Measurements from ENCODE around the gene CIT.

The CIT gene

DNA sequence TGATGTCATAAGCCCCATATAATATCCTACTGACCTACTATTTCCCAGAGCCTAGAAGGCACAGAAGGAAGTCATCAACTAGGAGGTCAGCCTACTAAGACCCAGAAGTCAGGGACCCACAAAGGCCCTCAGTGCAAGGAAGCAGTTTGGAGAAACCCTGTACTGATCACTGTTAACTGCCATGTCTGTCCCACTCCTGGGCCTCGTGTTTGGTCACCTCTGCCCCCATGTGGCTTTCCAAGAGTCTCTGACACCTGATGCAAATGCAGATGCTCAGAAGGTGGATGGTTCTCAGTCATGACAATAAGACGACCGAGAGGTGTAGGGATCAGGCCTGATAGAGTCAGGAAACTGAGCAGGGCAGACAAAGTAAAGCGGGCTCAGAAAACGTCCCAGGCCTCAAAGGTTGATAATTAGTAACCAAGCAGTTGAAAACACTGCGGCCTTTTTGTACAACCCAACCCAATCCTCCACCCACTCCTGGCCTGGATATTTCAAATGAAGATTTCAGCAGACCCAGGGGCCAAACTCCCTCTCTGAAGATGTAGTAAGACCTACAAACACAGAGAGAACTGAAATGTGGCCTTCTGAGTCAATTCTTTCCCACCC is 185.8 kb downstream of the CIT start:
- DNase-seq = no peak

- DNase-seq = no peak
These were observed 187.1 kb downstream of the CIT start for GRCh38 chr12:119689935-119690500.

GRCh38 chr12:119687879-119688278 is 189.2 kb downstream of the CIT start:
- no peak for DNase-seq

DNA sequence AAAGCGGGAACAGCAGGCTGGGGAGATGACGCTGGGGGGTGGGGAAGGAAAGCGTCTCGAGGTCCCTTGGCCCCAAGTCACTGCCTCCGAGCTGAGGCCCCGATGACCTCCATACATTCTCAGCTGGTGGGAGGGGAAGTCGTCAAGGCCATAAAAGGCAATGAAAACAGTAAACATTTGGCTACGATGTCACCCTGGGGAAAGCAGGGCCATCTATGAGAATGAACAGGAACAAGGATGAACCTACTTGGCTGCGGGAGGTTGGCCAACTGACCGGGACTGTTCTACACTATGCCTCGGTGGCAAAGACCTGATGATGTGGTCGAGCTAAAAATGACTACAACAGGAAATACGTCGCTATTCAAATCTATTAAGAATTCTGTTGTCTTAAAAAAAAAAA is 189.7 kb downstream of the CIT start:
- no peak for DNase-seq

GRCh38 chr12:119686776-119687175 is 190.3 kb downstream of the CIT start:
- no peak for DNase-seq

DNA sequence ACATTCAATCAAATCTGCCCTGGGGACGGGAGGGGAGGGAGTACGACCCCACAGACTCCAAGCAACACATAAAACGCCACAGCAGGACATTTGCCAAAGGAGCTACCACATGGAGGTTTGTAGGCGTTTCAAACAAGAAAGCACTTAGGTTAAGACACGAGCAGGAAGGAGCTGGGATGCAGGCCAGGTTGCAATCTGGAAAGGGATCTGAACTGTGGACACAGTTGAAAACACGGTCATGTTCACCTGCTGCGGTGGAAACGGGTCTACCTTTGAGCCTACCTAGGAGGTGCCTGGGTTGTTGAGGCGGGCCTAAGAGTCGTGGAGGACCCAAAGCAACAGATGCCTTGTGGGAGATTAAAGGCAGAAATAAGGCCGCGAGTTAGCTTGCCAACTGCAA is 190.8 kb downstream of the CIT start:
- DNase-seq = no peak

DNA sequence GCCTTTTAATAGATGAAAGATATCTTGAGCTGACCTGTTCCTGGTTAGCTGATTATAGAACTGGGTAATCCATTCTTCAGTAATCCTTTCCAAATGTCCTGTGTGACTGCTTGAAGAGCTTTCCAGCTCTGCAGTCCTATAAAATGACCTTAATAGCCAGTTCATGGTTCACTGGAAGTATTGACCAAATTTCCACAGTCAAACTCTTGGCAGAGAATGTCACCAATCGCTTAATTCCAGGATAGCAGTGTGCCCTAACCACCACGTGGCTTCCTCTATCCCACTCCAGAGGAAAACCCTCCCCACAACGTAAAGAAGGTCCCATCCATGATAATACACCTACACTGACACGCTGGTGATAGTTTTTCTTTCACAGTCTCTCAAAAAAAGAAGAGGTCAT is 191.7 kb downstream of the CIT start:
- no peak for DNase-seq

GRCh38 chr12:119684711-119685369 is 192.3 kb downstream of the CIT start:
- no peak for DNase-seq

DNA sequence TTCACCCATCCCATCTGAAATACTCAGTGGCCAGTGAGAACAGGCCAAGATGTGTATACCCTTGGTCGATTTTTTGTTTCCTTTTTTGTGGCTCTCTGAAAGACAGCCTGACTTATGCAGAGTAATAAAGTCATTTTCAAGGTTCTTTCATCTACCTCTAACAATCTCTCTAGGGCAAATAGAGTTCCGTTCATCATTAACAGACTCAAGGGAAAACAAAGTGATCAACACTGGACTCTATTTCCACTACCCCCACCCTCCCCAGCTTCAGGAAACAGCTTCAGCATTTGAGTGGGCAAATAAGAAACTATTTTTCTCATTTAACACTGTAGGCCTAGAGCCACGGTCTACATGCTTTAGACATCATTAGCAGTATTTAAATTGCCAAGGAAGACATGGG is 193.3 kb downstream of the CIT start:
- DNase-seq = no peak

GRCh38 chr12:119683413-119683812 is 193.7 kb downstream of the CIT start:
- DNase-seq = no peak

- no peak for DNase-seq
These were observed 194.4 kb downstream of the CIT start for GRCh38 chr12:119682639-119683252.

DNA sequence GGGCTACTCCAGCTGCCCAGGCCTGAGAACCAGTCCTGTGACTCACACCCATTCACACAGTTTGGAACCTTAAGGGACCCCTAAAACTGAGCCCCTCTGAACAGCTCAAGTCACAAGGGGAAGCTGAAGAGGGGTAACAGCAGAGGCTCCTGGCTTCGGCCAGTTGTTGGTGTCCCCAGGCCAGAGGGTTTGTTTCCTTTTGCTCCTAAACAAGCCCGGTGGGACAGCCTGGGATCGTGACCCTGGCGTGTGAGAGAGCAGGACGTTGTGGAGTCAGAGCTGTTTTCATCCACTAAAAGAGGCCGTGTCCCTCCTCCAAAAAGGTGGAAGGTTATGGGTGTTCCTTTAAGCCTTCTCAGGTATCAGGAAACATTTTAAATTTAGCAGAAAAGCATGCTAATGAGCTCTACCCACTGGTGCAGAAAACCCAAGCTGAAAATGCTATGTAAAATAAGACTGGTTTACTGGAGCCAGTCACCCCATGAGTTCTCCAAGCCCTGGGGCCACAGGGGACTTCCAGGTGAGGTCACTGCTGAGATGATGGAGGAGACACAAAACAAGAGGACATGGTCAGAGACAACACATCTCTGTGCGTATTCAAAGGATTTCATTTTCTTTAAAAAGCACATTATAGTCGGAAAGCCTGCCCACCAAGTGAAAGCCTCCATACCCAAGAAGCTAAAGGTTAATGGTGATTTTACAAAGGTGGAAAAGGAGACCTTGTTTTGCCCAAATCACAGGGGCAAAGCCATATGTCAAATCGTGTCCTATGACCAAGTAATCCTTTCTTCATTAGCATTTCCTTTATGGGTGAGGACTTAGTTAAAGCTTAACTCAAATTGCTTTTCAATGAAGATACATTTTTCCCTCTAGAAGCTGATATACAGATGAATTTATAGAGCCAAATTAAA is 195.1 kb downstream of the CIT start:
- DNase-seq = no peak

DNA sequence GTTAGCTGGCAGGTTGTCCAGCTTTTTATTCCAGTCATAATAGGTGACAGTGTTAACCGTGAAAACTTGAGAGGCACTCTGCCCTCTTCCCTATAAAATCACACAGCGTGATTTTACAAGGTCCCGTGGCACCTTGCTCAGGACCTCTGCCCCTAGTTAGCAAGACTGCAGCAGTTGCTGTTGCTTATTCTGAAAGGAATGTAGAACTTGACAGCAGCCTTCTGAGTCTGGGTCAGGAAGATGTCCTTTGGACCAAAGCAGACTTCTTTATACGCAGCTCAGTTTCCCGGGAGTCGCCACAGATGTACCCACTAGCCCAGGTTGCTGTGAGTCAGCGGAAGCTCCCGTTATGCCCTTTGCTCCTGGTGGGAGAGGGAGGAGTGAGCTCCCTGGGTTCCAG is 196.0 kb downstream of the CIT start:
- no peak for DNase-seq

DNA sequence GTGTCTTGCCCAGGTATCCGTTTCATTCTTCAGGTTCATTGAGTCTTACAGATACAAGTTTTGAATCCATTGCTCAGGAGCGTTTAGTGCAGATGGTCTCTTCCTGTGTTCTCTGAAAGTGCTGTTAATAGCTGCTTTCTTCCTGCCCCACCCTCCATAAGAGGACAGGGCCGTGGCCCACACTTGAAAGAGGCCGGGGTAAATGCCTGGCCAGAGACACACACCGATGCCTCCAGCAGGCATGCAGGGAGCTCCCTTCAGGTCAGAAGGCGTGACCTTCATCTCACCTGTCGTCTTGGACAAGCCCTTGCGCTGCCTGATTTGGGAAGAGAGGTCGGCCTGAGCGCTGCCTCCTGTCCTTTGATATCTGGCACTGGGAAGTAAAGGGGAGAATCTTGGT is 197.6 kb downstream of the CIT start:
- no peak for DNase-seq

DNA sequence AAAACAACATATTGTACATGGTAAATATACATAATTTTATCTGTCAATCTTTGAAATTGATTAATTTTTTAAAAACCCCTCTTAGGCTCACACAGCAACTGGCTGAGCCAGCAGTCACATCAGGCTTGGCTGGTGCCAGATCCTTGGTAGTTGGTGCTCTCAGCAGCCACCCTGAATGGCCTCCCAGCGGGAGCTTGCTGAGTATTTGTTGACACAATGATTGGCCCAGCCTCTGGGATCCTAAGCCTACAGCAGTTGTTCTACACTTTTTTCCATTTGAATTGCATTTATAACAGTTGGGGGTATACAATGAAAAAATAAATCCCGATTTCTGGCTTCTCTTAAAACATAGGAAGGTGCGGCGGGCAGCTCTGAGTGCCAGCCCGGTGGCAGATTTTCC is 198.0 kb downstream of the CIT start:
- DNase-seq = no peak

DNA sequence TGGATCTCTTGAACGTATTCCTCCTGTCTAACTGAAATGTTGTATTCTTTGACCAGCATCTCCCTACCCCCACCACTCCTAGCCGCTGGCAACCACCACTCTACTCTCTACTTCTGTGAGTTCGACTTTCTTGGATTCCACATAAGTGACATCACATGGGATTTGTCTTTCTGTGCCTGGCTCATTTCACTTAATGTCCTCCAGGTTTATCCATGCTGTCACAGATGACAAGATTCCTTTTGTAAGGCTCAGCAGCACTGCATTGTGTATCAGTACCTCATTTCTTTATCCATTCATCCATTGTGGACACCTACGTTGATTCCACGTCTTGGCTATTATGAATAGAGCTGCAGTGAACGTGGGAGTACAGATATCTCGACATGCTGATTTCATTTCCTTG is 198.7 kb downstream of the CIT start:
- no peak for DNase-seq

DNA sequence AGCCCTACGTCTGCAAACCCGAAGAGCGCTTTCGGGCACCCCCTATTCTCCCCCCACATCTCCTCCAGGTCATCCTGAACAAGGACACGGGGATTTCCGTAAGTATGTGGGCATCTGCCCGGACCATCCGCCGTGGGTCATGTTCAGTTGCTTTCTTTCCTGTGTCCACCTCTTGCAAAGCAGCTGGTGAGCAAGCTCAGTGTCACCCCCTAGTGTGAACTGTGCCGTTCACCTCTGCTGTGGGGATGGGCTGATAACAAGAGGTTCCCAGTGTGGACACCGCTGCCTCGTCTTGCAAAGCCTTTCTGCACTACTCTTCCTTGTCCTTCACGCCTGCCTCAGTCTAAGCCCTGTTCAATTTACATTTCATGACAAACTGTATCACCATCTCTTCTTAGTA is 200.5 kb downstream of the CIT start:
- DNase-seq = no peak

DNA sequence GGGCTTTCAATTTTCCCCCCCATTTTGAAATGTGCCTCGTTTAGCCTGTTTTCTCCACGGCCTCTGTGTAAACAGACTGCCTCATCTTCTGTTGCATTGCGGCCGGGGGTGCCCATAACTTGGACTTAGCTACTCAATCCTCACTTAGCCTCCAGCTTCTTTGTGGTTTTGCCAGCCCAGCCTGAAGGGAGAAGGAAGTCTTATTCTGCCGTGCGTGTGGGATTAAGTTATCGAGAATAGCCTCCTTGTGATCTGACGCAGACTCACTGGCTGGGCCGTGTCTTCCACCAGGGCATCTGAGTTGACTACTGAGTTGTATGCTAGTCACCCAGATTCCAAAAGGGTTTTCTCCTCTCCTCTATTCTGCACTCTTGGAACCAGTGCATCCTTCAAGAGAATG is 201.1 kb downstream of the CIT start:
- no peak for DNase-seq

- DNase-seq = no peak
These were observed 202.6 kb downstream of the CIT start for GRCh38 chr12:119674560-119674959.

GRCh38 chr12:119673634-119674033 is 203.5 kb downstream of the CIT start:
- DNase-seq = no peak

- DNase-seq = no peak
These were observed 204.9 kb downstream of the CIT start for GRCh38 chr12:119672194-119672593.

- no peak for DNase-seq
These were observed 206.1 kb downstream of the CIT start for GRCh38 chr12:119671070-119671469.

DNA sequence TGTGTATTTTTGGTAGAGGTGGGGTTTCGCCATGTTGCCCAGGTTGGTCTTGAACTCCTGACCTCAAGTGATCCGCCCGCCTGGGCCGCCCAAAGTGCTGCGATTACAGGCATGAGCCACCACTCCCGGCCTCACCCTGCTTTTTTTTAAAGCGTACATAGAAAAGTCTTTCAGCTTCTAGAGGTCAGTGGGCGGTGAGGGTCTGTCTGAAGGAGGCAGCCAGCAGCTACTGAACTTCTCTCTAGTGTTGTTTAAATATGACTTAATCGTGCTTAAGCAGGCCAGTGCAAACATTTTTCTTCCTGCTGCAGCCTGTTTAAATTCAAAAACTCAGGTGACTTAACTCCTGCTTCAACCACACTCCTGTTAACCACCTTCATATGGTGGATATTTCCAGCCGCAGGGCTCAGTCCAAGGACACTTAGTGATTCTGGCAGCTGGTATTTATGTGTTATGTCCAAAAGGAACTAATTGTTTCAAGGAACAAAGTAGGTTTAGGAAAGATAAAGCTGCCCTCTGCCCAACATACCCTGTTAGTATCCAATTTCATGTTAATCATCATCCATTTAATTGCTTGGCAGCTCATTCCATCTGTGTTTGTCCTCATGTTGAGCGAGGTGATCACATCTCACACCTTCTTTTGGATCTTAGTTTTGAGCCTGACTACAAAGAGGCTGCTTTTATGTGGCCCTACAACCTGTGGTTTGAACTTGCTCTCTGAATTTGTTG is 207.2 kb downstream of the CIT start:
- no peak for DNase-seq

Data from CD4-positive, alpha-beta T cell treated with Interleukin-21 for 1 hour (primary cell).